ENCODE results near the gene ATOX1. TPM values are rescaled to one million over a fixed set of nuclear protein-coding genes. Genes with fewer than 3 reads are reported as not detected.

ATOX1 gene
- total and polyA plus RNA-seq, 11 donors: 52.1 to 149 (median 71.2) TPM

DNA sequence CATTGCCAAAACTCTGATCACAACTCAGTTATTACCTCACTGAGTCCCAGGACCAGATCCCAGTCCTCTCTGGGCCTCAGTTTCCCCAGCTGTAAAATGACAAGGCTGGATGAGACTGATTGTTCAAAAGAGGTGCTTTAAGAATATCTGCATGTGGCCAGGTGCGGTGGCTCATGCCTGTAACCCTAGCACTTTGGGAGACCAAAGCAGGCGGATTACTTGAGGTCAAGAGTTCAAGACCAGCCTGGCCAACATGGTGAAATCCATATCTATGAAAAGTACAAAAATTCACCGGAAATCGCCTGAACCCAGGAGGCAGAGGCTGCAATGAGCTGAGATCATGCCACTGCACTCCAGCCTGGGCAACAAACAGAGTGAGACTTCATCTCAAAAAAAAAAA, 8.3 kb downstream of the ATOX1 start:
- DNase-seq (no peak), ATAC-seq (no peak)
- Histone ChIP-seq H3K4me3 (no peak overlapping the region), H3K36me3 (peaks cover 0 to 25% (median 11%) of the 10 kb centered on the region in 9 donors), H3K27me3 (no peaks in the 10 kb centered on the region), H3K4me1 (peaks cover 0 to 60% (median 15%) of the 10 kb centered on the region in 12 donors), H3K9me3 (no peaks in the 10 kb centered on the region), H3K27ac (peak overlapping the region in 3 of 12 donors; percentile 1 to 89 (median 28))
- intact Hi-C loops (cut with DNase I): no loop called here
- TF ChIP-seq POLR2A (IDR thresholded peaks at IDR 0.05): no peak
- TF ChIP-seq, protein P1, sequence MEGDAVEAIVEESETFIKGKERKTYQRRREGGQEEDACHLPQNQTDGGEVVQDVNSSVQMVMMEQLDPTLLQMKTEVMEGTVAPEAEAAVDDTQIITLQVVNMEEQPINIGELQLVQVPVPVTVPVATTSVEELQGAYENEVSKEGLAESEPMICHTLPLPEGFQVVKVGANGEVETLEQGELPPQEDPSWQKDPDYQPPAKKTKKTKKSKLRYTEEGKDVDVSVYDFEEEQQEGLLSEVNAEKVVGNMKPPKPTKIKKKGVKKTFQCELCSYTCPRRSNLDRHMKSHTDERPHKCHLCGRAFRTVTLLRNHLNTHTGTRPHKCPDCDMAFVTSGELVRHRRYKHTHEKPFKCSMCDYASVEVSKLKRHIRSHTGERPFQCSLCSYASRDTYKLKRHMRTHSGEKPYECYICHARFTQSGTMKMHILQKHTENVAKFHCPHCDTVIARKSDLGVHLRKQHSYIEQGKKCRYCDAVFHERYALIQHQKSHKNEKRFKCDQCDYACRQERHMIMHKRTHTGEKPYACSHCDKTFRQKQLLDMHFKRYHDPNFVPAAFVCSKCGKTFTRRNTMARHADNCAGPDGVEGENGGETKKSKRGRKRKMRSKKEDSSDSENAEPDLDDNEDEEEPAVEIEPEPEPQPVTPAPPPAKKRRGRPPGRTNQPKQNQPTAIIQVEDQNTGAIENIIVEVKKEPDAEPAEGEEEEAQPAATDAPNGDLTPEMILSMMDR (IDR thresholded peaks at IDR 0.05): no peak
- 89 to 98% (median 96%) methylated on average over 4 of the region's 4 CpGs for WGBS, 4 donors

DNA sequence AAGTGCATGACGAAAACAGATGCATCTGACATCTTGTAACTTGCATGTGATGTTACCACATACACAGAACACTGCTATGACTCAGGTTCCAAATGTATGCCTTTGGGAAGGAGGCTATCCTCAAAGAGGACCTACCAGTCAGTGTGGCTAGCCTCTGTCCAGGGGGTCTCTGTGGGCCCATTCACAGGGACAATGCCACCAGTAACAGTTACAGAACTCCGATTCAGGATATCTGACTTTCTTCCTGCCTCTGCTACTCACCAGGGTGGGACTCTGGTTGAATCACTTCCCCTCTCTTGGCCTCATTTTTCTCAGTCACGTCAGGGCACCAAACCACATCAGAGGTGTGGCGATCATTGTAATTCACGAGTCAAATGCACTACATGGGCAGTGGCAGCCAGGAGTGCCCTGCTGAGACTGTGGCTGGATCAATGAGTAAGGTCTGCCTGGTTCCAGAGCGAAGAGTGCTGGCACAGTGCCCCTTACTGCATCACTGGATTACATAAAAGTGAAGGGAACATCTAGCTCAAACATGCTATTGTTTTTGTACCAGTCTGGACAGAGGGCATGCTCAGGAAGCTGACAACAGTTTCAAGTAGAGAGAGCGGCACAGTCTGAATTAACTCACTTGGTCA, 13.2 kb downstream of the ATOX1 start:
- WGBS, 4 donors: 49 to 67% (median 57%) methylated on average over 7 of the region's 7 CpGs
- Histone ChIP-seq H3K36me3 (peaks cover 0 to 49% (median 22%) of the 10 kb centered on the region in 9 donors), H3K4me1 (peaks cover 0 to 75% (median 30%) of the 10 kb centered on the region in 12 donors), H3K9me3 (no peaks in the 10 kb centered on the region), H3K4me3 (no peak overlapping the region), H3K27me3 (no peaks in the 10 kb centered on the region), H3K27ac (peak overlapping the region in 11 of 12 donors; percentile 18 to 62 (median 51))
- TF ChIP-seq POLR2A (IDR thresholded peaks at IDR 0.05): no peak
- TF ChIP-seq, protein P1 (IDR thresholded peaks at IDR 0.05): no peak
- ATAC-seq (peak; percentile 20 to 77 (median 64)), DNase-seq (peak in 4 of 5 donors; percentile 26 to 68 (median 52))
- intact Hi-C loops (cut with DNase I): loop anchor here in 4 of 10 donors (10.0 kb wide), 2 partner anchors 220 to 300 kb away; partner anchors contain the start of gene SLC36A1 (in 2 of the 4)

DNA sequence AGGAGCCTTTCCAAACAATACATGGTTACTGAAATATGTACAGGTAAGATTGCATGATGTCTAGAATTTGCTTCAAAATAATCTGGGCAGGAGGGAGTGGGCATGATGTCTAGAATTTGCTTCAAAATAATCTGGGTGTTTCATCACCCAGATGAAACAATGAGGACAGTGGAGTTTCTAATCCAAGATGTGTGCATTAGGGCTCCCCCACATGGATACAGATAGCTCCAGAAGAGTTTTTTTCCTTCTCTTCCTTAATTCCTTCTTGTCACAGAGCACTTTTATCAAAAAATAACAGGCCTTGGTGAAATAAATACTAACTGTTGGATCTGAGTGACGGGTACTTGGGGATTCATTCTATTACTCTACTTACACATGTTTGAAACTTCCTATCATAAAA, 14.9 kb downstream of the ATOX1 start:
- Histone ChIP-seq H3K4me3 (no peak overlapping the region), H3K4me1 (peaks cover 0 to 67% (median 34%) of the 10 kb centered on the region in 12 donors), H3K36me3 (peaks cover 0 to 49% (median 22%) of the 10 kb centered on the region in 9 donors), H3K27ac (no peak overlapping the region), H3K9me3 (no peaks in the 10 kb centered on the region), H3K27me3 (no peaks in the 10 kb centered on the region)
- ATAC-seq (no peak), DNase-seq (no peak)
- TF ChIP-seq POLR2A (IDR thresholded peaks at IDR 0.05): no peak
- TF ChIP-seq, protein P1 (IDR thresholded peaks at IDR 0.05): no peak
- intact Hi-C loops (cut with DNase I): loop anchor here in 9 of 10 donors (2.0 to 10.0 kb wide), 8 partner anchors 66 to 769 kb away; partner anchors contain the start of gene SLC36A1 (in 9 of the 9)
- 84 to 97% (median 92%) methylated on average over 1 of the region's 1 CpG for WGBS, 4 donors

DNA sequence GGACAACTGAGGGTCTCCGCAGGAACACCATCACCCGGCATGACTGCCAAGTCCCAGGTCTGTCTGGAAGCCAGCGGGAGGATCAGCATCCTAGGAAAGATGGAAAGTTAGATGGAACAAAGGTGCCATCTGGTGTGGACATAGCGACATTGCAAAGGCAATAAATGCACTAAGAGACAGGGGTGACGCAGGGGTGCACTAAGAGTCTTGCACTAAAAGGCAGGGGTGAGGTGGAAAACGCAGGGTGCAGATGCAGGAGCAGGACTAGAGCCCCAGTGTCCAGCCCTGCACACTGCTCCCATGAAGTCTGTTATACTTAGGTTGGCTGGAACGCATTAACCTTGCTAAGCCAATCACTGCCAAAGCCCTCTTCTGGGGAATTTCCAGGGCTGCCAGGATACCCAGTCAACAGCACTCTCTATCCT, 15.5 kb downstream of the ATOX1 start:
- peak in 2 of 5 donors; percentile 25 to 47 for DNase-seq
- intact Hi-C loops (cut with DNase I): loop anchor here in 9 of 10 donors (1.0 to 10.0 kb wide), 9 partner anchors 66 to 769 kb away; partner anchors contain the start of gene SLC36A1 (in 9 of the 9)
- Histone ChIP-seq H3K27me3 (no peaks in the 10 kb centered on the region), H3K27ac (no peak overlapping the region), H3K9me3 (no peaks in the 10 kb centered on the region), H3K4me3 (no peak overlapping the region), H3K36me3 (peaks cover 0 to 49% (median 22%) of the 10 kb centered on the region in 9 donors), H3K4me1 (peaks cover 0 to 66% (median 34%) of the 10 kb centered on the region in 12 donors)
- no peak for ATAC-seq
- TF ChIP-seq POLR2A (IDR thresholded peaks at IDR 0.05): no peak
- TF ChIP-seq, protein P1 (IDR thresholded peaks at IDR 0.05): peak; percentile 10 to 65 (median 52)
- 65 to 75% (median 68%) methylated on average over 7 of the region's 7 CpGs for WGBS, 4 donors

Measured in heart left ventricle (tissue), 16 donors.